ENCODE results near the gene RENBP.
"Not testable (repeated sequence)": the region's sequence is repeated elsewhere in the genome, so short reads cannot be mapped to it uniquely, and the experiment has no call there.

RENBP gene

DNA sequence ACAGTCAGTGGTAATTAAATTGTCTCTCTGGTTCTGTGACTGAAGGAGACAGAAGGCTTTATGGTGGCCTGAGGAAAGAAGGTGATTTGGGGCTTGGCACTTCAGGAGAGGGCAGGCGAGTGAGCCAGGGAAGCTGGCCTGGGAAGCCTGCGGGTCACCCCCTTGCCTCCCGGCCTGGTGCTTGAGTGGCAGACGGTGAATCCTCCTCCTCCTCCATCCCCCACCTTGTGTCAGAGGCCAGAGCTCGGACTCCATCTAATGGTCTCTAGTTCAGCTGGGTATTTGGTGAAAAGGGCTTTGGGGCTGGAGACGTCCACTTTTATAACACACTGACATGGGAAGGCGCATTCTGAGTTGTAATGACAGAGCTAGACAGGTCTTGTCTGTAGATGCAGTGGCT is 36.8 kb upstream of the RENBP start:
- TF ChIP-seq, protein P1, sequence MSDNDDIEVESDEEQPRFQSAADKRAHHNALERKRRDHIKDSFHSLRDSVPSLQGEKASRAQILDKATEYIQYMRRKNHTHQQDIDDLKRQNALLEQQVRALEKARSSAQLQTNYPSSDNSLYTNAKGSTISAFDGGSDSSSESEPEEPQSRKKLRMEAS (IDR thresholded peaks at IDR 0.05; ENCODE audit: low read depth, low read length): no peak
- TF ChIP-seq, protein P2, sequence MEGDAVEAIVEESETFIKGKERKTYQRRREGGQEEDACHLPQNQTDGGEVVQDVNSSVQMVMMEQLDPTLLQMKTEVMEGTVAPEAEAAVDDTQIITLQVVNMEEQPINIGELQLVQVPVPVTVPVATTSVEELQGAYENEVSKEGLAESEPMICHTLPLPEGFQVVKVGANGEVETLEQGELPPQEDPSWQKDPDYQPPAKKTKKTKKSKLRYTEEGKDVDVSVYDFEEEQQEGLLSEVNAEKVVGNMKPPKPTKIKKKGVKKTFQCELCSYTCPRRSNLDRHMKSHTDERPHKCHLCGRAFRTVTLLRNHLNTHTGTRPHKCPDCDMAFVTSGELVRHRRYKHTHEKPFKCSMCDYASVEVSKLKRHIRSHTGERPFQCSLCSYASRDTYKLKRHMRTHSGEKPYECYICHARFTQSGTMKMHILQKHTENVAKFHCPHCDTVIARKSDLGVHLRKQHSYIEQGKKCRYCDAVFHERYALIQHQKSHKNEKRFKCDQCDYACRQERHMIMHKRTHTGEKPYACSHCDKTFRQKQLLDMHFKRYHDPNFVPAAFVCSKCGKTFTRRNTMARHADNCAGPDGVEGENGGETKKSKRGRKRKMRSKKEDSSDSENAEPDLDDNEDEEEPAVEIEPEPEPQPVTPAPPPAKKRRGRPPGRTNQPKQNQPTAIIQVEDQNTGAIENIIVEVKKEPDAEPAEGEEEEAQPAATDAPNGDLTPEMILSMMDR (IDR thresholded peaks at IDR 0.05; ENCODE audit: low read depth, low read length): no peak
- TF ChIP-seq POLR2A (IDR thresholded peaks at IDR 0.05; ENCODE audit: extremely low read depth, insufficient read length) (no peak), MYC (IDR thresholded peaks at IDR 0.05; ENCODE audit: low read depth, low read length) (no peak)
- no peak for DNase-seq (ENCODE audit: low read depth)
- no peak overlapping the region for H3K4me3 ChIP-seq (ENCODE audit: low read depth, low read length)

DNA sequence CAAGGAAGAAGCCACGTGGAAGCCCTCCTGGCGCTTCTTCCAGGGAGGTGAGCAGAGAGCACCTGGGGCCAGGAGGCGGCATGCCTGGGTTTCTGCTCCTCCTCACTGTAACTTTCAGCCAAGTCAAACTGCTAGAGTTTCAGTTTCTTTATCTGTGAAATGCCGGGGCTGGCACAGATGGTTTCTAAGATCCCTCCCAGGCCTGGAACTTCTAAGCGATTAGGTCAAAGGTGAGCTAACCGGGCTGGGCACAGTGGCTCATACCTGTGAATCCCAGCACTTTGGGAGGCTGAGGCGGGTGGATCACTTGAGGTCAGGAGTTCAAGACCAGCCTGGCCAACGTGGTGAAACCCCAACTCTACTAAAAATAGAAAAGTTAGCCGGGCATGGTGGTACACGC is 36.0 kb upstream of the RENBP start:
- DNase-seq (ENCODE audit: low read depth); H3K4me3 ChIP-seq (ENCODE audit: low read depth, low read length): not testable (repeated sequence)

DNA sequence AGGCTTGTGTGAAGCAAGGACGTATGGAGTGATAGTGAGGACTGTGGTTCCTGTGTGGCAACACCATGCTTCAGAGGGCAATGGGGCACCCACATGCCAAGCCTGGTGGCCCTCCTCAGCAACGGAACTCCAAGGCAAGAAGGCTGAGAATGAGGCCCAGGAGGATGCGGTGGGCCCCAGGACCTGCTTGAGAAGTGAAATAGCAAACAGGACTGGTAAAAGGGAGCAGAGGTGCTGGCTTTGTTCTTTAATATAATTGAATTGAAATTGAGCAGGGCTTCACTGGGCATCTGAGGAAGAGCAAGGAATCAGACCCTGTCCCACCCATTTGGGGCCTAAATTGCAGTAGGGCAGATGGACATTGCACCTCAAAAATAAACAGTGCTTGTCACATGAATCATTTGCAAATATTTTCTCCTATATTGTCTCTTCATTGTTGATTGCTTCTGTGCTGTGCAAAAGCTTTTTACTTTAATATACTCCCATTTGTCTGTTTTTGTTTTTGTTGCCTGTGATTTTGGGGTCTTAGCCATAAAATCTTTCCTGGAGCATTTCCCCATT is 30.4 kb upstream of the RENBP start:
- no peak overlapping the region for H3K4me3 ChIP-seq (ENCODE audit: low read depth, low read length)
- peak; percentile 65 for DNase-seq (ENCODE audit: low read depth)
- TF ChIP-seq, protein P2 (IDR thresholded peaks at IDR 0.05; ENCODE audit: low read depth, low read length): no peak
- TF ChIP-seq, protein P1 (IDR thresholded peaks at IDR 0.05; ENCODE audit: low read depth, low read length): peak; percentile 52; the same call in 1 of the 2 replicates

DNA sequence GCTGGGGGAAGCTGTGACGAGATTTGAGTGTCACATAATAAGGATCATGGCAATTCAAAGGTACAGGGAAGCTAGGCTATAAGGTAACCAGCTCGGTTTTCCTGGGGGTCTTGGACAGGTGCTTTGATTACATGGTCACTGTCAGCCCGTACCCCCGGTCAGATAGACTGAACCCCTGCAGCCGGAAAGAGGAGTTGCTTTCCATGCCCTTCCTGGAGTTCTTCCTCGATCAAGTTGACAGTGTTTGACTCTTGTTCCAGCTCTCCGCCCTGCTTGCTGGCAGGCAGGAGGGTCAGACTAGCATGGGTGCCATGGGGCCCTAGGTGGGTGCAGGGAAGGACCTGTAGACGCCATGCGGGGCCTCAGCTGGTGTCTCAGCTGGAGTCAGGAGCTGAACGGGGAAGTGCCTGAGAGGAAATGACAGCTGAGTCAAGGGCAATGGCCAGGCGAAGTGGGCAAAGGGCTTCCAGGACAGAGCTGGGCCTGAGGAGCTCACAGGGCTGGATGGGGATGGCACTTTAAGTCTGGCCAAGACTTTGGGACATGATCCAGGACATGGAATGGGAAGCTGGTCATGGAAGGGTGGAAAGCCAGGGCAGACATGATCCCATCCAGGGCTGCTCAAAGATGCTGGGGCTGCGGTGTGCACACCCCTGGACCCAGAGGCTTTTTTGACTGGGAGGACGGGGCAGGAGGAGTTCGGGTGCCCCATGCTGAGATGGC is 29.7 kb upstream of the RENBP start:
- no peak for TF ChIP-seq POLR2A (IDR thresholded peaks at IDR 0.05; ENCODE audit: extremely low read depth, insufficient read length)
- TF ChIP-seq, protein P1 (IDR thresholded peaks at IDR 0.05; ENCODE audit: low read depth, low read length): no peak
- TF ChIP-seq, protein P2 (IDR thresholded peaks at IDR 0.05; ENCODE audit: low read depth, low read length): no peak
- peak; percentile 36 for TF ChIP-seq MYC (IDR thresholded peaks at IDR 0.05; ENCODE audit: low read depth, low read length)
- H3K4me3 ChIP-seq (ENCODE audit: low read depth, low read length): peak overlapping the region; percentile 9
- DNase-seq (ENCODE audit: low read depth): peak; percentile 58

DNA sequence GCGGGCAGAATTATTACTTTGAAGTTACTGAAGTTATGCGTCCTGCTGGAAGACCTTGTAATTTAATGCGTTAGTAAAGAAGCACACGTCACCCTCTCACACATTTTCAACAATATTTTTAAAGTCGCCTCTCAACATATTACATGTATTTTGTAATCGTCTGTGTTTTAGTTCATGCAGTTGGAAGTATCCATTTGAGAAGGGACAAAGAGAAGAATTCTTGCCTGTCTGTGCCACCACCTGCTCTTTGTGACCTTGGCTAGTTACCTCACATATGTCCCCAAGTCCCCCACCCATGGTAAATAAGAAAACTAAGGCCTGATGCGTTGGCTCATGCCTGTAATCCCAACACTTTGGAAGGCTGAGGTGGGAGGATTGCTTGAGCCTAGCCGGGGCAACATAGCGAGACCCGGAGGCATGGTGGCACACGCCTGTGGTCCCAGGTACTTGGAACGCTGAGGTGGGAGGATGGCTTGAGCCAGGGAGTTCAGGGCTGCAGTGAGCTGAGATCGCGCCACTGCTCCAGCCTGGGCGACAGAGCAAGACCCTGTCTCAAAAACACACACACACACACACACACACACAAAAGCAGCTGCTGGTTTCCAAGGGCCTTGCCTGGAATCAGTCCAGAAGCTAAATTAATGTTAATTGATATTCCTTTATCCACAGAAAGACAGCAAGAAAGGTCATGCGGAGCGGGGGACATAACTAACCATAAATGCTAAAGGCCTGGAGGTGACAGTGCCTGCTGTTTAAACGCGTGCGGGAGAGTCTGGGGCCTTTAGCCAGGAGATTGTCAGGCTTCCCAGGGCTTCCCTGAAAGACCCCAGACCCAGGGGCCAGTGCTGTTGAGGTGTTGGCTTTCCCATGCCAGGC is 28.9 kb upstream of the RENBP start:
- peak; percentile 28 for DNase-seq (ENCODE audit: low read depth)

More for the DNA sequence above, 28.9 kb upstream of the RENBP start:
- TF ChIP-seq, protein P2 (IDR thresholded peaks at IDR 0.05; ENCODE audit: low read depth, low read length): no peak
- TF ChIP-seq, protein P1 (IDR thresholded peaks at IDR 0.05; ENCODE audit: low read depth, low read length): peak; percentile 13; the same call in 1 of the 2 replicates
- H3K4me3 ChIP-seq (ENCODE audit: low read depth, low read length): peak overlapping the region; percentile 86

All from NB4 (cell line).